COLO668 (cell line): ENCODE data around the gene IFFO2.

Experiments
- DNase-seq: peaks from one replicate; lab custom pipeline; 2025; ENCODE audit not compliant: unreplicated experiment; lab: John Stamatoyannopoulos, UW

The IFFO2 gene

GRCh38 chr1:18921516-18922251 is 34.8 kb downstream of the IFFO2 start:
- DNase-seq = no peak

- DNase-seq = no peak
Measured at GRCh38 chr1:18920931-18921330, 35.5 kb downstream of the IFFO2 start.

GRCh38 chr1:18919956-18920355 is 36.5 kb downstream of the IFFO2 start:
- no peak for DNase-seq

GRCh38 chr1:18919197-18919905 is 37.1 kb downstream of the IFFO2 start:
- DNase-seq = no peak

- no peak for DNase-seq
Measured at GRCh38 chr1:18918417-18918816, 38.1 kb downstream of the IFFO2 start.

- DNase-seq = no peak
Measured at GRCh38 chr1:18917071-18917799, 39.2 kb downstream of the IFFO2 start.

GRCh38 chr1:18915341-18915740 is 41.1 kb downstream of the IFFO2 start:
- DNase-seq = no peak

- DNase-seq = peak; percentile 77
Measured at GRCh38 chr1:18913065-18913835, 43.2 kb downstream of the IFFO2 start.

- DNase-seq = no peak
Measured at GRCh38 chr1:18912550-18912949, 43.9 kb downstream of the IFFO2 start.

- DNase-seq = no peak
Measured at GRCh38 chr1:18908911-18909771, 47.3 kb downstream of the IFFO2 start.

- no peak for DNase-seq
Measured at GRCh38 chr1:18907917-18908845, 48.3 kb downstream of the IFFO2 start.

GRCh38 chr1:18907021-18907916 is 49.2 kb downstream of the IFFO2 start:
- peak; percentile 70 for DNase-seq

GRCh38 chr1:18903291-18903756 is 53.2 kb downstream of the IFFO2 start:
- no peak for DNase-seq

GRCh38 chr1:18902523-18903290 is 53.8 kb downstream of the IFFO2 start, which contains the start of gene ALDH4A1:
ALDH4A1 (minus strand) TSS chr1:18902555; CDS start chr1:18902523, 32 bp downstream.
- DNase-seq = peak; percentile 98

- peak; percentile 56 for DNase-seq
Measured at GRCh38 chr1:18901952-18902522, 54.4 kb downstream of the IFFO2 start.

- DNase-seq = peak; percentile 33
Measured at GRCh38 chr1:18901147-18901951, 55.1 kb downstream of the IFFO2 start.
